AG10803 (cell line): ENCODE measurements around the gene ALX4.

ENCODE experiments used
- DNase-seq: peaks from one replicate; pipeline ENCODE4 v3.0.0; 2010; ENCODE audit warnings: low read depth
- H3K4me3 ChIP-seq: 2 replicates; pipeline ENCODE4 v1.5.1; 2011; ENCODE audit warnings: mild to moderate bottlenecking, low read length, control low read depth
- CTCF ChIP-seq: conservative IDR thresholded peaks from 2 replicates; pipeline ENCODE4 v1.5.1; 2011; ENCODE audit warnings: mild to moderate bottlenecking, low read length, control low read depth, inconsistent platforms

ALX4 gene

GRCh38 chr11:44349328-44349727 lies 39.4 kb upstream of the ALX4 start:
- DNase-seq: no peak
- H3K4me3 ChIP-seq: no peak overlapping the region
- no peak for TF ChIP-seq CTCF

GRCh38 chr11:44348721-44349120 lies 38.8 kb upstream of the ALX4 start:
- TF ChIP-seq CTCF: no peak
- no peak for DNase-seq
- no peak overlapping the region for H3K4me3 ChIP-seq

- no peak overlapping the region for H3K4me3 ChIP-seq
- DNase-seq: no peak
- TF ChIP-seq CTCF: no peak
Observed at GRCh38 chr11:44348114-44348513, 38.2 kb upstream of the ALX4 start.

- H3K4me3 ChIP-seq: no peak overlapping the region
- TF ChIP-seq CTCF: no peak
- no peak for DNase-seq
Observed at GRCh38 chr11:44347538-44347937, 37.6 kb upstream of the ALX4 start.

GRCh38 chr11:44346983-44347382 lies 37.0 kb upstream of the ALX4 start:
- no peak for TF ChIP-seq CTCF
- no peak for DNase-seq
- H3K4me3 ChIP-seq: no peak overlapping the region

GRCh38 chr11:44345781-44346180 lies 35.8 kb upstream of the ALX4 start:
- no peak for DNase-seq
- no peak for TF ChIP-seq CTCF
- no peak overlapping the region for H3K4me3 ChIP-seq

GRCh38 chr11:44344921-44345320 lies 35.0 kb upstream of the ALX4 start:
- DNase-seq: no peak
- H3K4me3 ChIP-seq: no peak overlapping the region
- no peak for TF ChIP-seq CTCF
